ENCODE data around the gene HEATR5B.
A peak's percentile ranks its signal among the peaks of the same experiment; 100 is the strongest.
"Not testable (repeated sequence)": the region's sequence is repeated elsewhere in the genome, so short reads cannot be mapped to it uniquely, and the experiment has no call there.

The HEATR5B gene

GRCh38 chr2:37061013-37061711 lies 23.0 kb downstream of the HEATR5B start:
- no peak for DNase-seq

- DNase-seq, result no peak
Measured at GRCh38 chr2:37060446-37060845, 23.7 kb downstream of the HEATR5B start.

- no peak for DNase-seq
Measured at GRCh38 chr2:37059841-37060240, 24.3 kb downstream of the HEATR5B start.

- DNase-seq, result no peak
Measured at GRCh38 chr2:37052600-37053332, 31.4 kb downstream of the HEATR5B start.

GRCh38 chr2:37039580-37039979 lies 44.6 kb downstream of the HEATR5B start:
- no peak for DNase-seq

- DNase-seq, result no peak
Measured at GRCh38 chr2:37037771-37038170, 46.4 kb downstream of the HEATR5B start.

- DNase-seq, result no peak
Measured at GRCh38 chr2:37029758-37030157, 54.4 kb downstream of the HEATR5B start.

GRCh38 chr2:37026050-37026449 lies 58.1 kb downstream of the HEATR5B start:
- peak in 1 of 3 experiments; percentile 16 for DNase-seq

DNA sequence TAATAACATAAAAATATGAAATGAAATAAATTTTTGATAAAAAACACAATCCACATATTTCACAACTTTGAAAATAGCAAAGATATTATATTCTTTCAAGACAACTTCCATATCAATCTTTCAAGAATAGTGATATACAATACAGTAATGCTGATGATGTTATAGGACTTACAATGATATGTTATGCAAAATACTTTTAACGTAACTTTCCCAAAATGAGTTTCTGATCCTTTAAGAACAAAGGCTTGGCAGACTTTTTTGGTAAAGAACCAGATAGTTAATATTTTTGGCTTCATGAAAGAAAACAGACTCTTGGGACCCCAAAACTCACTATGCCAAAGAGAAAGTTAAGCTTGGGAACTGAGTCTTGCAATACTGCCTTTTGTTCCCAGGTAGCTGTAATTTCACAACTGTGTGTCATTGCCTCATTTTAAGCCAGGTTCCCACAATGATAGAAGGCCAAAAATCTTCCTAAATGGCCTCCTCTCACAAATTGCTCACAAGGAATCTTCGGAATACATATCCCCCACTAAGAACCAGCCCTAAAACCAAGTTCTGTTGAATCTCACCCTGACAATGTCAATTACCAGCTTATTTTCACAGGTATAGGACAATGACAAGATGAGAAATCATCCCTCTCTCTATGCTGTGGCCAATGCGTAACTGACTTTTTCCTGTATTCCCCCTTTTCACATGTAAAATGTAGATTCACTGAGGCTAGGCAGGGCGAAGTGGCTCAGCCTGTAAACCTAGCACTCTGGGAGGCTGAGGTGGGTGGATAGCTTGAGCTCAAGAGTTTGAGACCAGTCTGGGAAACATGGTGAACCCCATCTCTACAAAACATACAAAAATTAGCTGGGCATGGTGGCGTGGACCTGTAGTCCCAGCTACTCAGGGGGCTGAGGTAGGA lies 63.0 kb downstream of the HEATR5B start:
- DNase-seq, result no peak

DNA sequence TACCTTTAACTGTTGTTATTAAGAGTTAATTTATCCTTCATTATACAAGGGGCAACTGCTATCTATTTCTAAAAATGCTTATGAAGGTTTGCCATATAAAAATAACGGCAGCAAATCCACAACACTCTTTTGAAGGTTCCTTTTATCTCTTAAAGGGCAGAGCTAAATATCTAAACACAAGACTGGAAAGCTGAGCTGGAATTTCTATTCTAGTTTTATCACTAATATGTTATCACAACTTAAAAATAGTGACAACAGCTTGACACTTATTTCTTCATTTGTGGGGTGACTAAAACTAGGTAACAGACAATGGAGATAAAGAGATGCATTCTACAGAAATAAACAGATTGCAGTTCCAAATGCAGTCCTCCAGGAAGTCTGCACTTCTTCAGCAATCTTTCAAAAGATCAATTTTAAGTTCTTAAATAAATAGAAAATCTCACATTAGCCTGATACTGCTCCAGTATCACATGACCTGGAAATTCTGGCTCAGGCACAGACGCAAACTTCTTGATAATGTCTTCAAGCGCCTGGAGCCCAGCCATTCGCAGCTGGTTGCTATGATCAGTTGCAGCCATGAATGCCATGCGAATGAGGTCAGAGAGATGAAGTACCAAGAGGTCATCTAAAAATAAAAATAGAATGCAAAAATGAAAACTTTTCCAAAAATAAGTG lies 63.8 kb downstream of the HEATR5B start:
- no peak for DNase-seq

DNA sequence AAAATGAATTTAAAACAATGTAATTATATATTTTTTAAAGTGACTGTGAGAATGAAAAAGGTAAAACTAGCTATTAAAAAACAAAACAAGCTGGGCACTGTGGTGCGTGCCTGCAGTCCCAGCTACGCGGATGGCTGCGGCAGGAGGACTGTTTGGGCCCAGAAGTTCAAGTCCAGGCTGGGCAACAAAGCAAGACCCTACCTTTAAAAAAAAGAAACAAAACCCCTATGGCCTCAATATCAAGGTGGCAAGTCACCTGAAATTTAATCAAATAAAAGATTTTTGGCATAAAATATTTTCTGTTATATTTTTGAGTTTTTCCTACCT lies 70.9 kb downstream of the HEATR5B start:
- no peak for DNase-seq

GRCh38 chr2:37011130-37011529 lies 73.0 kb downstream of the HEATR5B start:
- no peak for DNase-seq

GRCh38 chr2:37005118-37005868 lies 78.9 kb downstream of the HEATR5B start:
- peak in 1 of 3 experiments; percentile 43 for DNase-seq

GRCh38 chr2:37000988-37001556 lies 83.1 kb downstream of the HEATR5B start:
- DNase-seq, result no peak

GRCh38 chr2:37000318-37000717 lies 83.9 kb downstream of the HEATR5B start:
- no peak for DNase-seq

GRCh38 chr2:36999416-36999815 lies 84.8 kb downstream of the HEATR5B start:
- not testable (repeated sequence) for DNase-seq

DNA sequence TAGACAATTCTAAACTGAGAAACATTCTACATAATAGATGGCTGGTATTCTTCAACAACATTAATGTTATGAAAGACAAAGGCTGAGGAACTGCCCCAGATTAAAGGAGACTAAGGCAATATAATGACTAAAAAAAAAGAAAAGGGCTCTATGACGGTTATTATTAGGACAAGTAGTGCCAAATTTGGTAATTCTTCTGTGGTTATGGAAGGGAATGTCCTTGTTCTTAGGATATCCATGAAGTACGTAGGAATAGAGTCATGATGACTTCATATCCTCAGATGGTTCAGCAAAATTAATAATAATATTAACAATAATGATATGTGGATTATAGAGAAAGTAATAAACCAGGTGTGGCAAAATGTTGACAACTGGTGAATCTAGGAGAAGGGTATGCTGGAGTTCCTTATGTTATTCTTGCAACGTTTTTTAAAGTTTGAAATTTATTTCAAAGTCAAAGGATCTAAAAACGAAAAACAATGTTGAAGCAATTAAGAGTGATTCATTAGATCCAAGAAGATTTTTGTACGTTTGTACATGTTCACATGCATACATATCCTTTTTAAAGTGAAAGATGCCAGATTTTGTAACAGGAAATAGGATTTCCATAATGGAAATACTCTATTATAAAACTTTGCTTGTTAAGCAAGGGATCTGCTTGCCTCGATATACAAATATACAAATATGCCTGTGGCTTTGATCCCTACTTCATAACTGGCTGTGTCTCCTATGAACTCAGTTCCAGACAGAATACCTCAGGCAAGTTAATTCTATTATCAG lies 90.1 kb downstream of the HEATR5B start:
- DNase-seq, result no peak

- DNase-seq, result no peak
Measured at GRCh38 chr2:36988008-36988407, 96.2 kb downstream of the HEATR5B start.

DNA sequence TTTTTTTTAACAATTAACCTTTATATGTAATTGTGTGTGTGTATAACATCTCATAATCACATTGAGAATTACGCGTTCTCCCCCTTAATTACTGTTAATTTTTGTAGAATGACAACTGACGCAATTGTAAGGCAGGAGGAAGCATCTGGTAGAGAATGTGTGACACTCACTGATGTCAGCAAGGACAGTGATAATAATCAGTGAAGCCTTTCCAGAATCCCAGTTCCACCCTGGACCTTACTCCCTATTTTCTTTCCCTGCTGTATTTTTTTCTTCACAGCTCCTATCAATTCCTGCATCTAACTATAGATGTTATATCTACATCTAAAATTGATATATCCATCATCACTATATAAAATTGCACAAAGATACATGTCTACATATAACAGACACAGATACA lies 101.7 kb downstream of the HEATR5B start:
- no peak for DNase-seq

- no peak for DNase-seq
Measured at GRCh38 chr2:36981911-36982310, 102.3 kb downstream of the HEATR5B start.

DNA sequence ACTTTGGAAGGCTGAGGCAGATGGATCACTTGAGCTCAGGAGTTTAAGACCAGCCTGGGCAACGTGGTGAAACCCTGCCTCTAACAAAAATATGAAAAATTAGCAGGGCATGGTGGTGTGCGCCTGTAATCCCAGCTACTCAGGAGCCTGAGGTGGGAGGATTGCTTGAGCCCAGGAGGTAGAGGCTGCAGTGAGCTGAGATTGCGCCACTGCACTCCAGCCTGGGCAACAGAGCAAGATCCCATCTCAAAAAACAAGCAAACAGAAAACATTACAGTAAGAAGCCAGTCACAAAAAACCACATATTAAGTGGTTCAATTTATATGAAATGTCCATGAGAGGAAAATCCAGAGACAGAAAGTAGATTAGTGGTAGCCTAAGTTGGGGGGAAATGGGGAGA lies 105.2 kb downstream of the HEATR5B start:
- DNase-seq, result not testable (repeated sequence)

All from NCI-H1417 (cell line).